Measurements from ENCODE around the gene SLC33A1. TPM values are rescaled to one million over a fixed set of nuclear protein-coding genes. Genes with fewer than 3 reads are reported as not detected.

The SLC33A1 gene
- total and polyA plus RNA-seq, 2 of the 13 experiments (the other 11 are each of a cell fraction or from before 2014, with no cell fraction given) = 20.0 to 32.1 TPM

GRCh38 chr3:155805802-155806618, 48.2 kb downstream of the SLC33A1 start, which contains the start of gene C3orf33 (continued):
- TF ChIP-seq ARID4A (CRISPR knock-in tag; IDR thresholded peaks at IDR 0.05; ENCODE audit: borderline replicate concordance) = peak; percentile 66; the same call in 1 of the 2 replicates
- peak; percentile 77 for TF ChIP-seq TAF1 (CRISPR knock-in tag; IDR thresholded peaks at IDR 0.05)
- no peak; the same call in 1 of the 2 replicates for TF ChIP-seq ZNF256 (CRISPR knock-in tag; conservative IDR thresholded peaks at IDR 0.05)
- TF ChIP-seq STAT5B (CRISPR knock-in tag; IDR thresholded peaks at IDR 0.05) = no peak
- TF ChIP-seq ZNF781 (CRISPR knock-in tag; IDR thresholded peaks at IDR 0.05; ENCODE audit: borderline replicate concordance, not compliant biosample characterization) = peak; percentile 75
- no peak for TF ChIP-seq RFX3 (CRISPR knock-in tag; IDR thresholded peaks at IDR 0.05)
- no peak for TF ChIP-seq ZNF136 (CRISPR knock-in tag; IDR thresholded peaks at IDR 0.05; ENCODE audit: low read depth)
- peak; percentile 52 for TF ChIP-seq ZNF543 (CRISPR knock-in tag; IDR thresholded peaks at IDR 0.05)
- TF ChIP-seq ATF1 (CRISPR knock-in tag; IDR thresholded peaks at IDR 0.05) = no peak
- peak; percentile 88 for TF ChIP-seq ZNF704 (CRISPR knock-in tag; IDR thresholded peaks at IDR 0.05; ENCODE audit: borderline replicate concordance)
- 0 out of 2 replicates have a peak, but pooled peaks have one; percentile 66 for TF ChIP-seq ZNF691 (CRISPR knock-in tag; IDR thresholded peaks at IDR 0.05; ENCODE audit: borderline replicate concordance, low read depth)
- peak; percentile 20; the same call in 1 of the 2 replicates for TF ChIP-seq IRF2 (CRISPR knock-in tag; IDR thresholded peaks at IDR 0.05)
- TF ChIP-seq LCORL (IDR thresholded peaks at IDR 0.05) = no peak
- TF ChIP-seq LCORL (CRISPR knock-in tag; IDR thresholded peaks at IDR 0.05) = peak; percentile 57; the same call in 1 of the 2 replicates
- peak; percentile 72 for TF ChIP-seq ZNF883 (CRISPR knock-in tag; IDR thresholded peaks at IDR 0.05; ENCODE audit: not compliant biosample characterization)
- TF ChIP-seq ZKSCAN8 (CRISPR knock-in tag; IDR thresholded peaks at IDR 0.05; ENCODE audit: borderline replicate concordance) = no peak; the same call in 1 of the 2 replicates
- 0 out of 2 replicates have a peak, but pooled peaks have one; percentile 13 for TF ChIP-seq ZNF224 (CRISPR knock-in tag; IDR thresholded peaks at IDR 0.05)
- TF ChIP-seq ZBTB21 (CRISPR knock-in tag; IDR thresholded peaks at IDR 0.05) = no peak
- no peak; the same call in 1 of the 2 replicates for TF ChIP-seq CHD2 (IDR thresholded peaks at IDR 0.05; ENCODE audit: low read depth, low read length)
- peak; percentile 67 for TF ChIP-seq ZSCAN29 (CRISPR knock-in tag; conservative IDR thresholded peaks at IDR 0.05)
- no peak for TF ChIP-seq TGIF2 (CRISPR knock-in tag; IDR thresholded peaks at IDR 0.05)
- 0 out of 2 replicates have a peak, but pooled peaks have one; percentile 69 for TF ChIP-seq ZBTB7A (CRISPR knock-in tag; IDR thresholded peaks at IDR 0.05)
- TF ChIP-seq SRSF4 (IDR thresholded peaks at IDR 0.05; ENCODE audit: low read depth, low read length, poor library complexity, severe bottlenecking) = no peak
